ENCODE measurements around the gene RAB10. TPM values are rescaled to one million over a fixed set of nuclear protein-coding genes. Genes with fewer than 3 reads are reported as not detected.
"Not testable (repeated sequence)": the region's sequence is repeated elsewhere in the genome, so short reads cannot be mapped to it uniquely, and the experiment has no call there.

The RAB10 gene
- total and polyA plus RNA-seq, 4 donors, result 37.6 to 149 (median 85.2) TPM

- ATAC-seq (ENCODE audit: insufficient read depth, low FRiP score), result no peak
- TF ChIP-seq CTCF (IDR thresholded peaks at IDR 0.05; ENCODE audit: control extremely low read depth, extremely low read depth), result no peak
- peaks cover 0 to 3% (median 0%) of the 10 kb centered on the region in 4 donors for H3K9me3 ChIP-seq (ENCODE audit: control insufficient read depth in 4 of 4, insufficient read depth in 3 of 4, low read length in 3 of 4)
- H3K4me1 ChIP-seq (ENCODE audit: control insufficient read depth in 5 of 5, insufficient read depth in 5 of 5, low read length in 5 of 5), result no peaks in the 10 kb centered on the region
- H3K9ac ChIP-seq (ENCODE audit: insufficient read depth in 1 of 2, low read length in 2 of 2), result no peak overlapping the region
- no peak for DNase-seq
- H3K27me3 ChIP-seq (ENCODE audit: control insufficient read depth in 3 of 3, insufficient read depth in 3 of 3, low read length in 2 of 3), result no peaks in the 10 kb centered on the region
- H3K27ac ChIP-seq (ENCODE audit: low read depth in 1 of 2, low read length in 1 of 2), result no peak overlapping the region
- no peak overlapping the region for H3K4me3 ChIP-seq
- no peaks in the 10 kb centered on the region for H3K36me3 ChIP-seq (ENCODE audit: control insufficient read depth in 4 of 4, insufficient read depth in 4 of 4, low read length in 4 of 4)
These were observed 8.4 kb upstream of the RAB10 start for GRCh38 chr2:26025509-26025908.

DNA sequence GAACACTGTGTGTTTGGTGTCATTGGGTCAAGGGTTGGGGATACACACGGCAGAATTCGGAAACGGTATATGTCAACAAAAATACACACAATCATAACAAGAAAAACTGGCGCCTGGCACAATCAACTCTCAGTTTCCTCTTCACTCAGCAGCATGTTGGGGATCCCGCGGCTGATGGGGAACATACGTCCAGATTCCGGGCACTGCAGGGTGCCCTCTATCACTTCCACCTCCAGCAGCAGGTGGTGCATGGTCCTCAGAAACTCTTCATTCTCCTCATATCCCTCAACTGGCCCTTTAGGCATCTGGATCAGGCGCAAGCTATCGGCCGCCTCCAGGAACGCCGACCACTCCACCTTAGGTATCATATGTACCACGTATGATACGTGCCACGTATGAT lies 5.8 kb upstream of the RAB10 start:
- ATAC-seq (ENCODE audit: insufficient read depth, low FRiP score); H3K4me1 ChIP-seq (ENCODE audit: control insufficient read depth in 5 of 5, insufficient read depth in 5 of 5, low read length in 5 of 5); H3K9me3 ChIP-seq (ENCODE audit: control insufficient read depth in 4 of 4, insufficient read depth in 3 of 4, low read length in 3 of 4); H3K27me3 ChIP-seq (ENCODE audit: control insufficient read depth in 3 of 3, insufficient read depth in 3 of 3, low read length in 2 of 3); H3K4me3 ChIP-seq; H3K27ac ChIP-seq (ENCODE audit: low read depth in 1 of 2, low read length in 1 of 2); H3K36me3 ChIP-seq (ENCODE audit: control insufficient read depth in 4 of 4, insufficient read depth in 4 of 4, low read length in 4 of 4); H3K9ac ChIP-seq (ENCODE audit: insufficient read depth in 1 of 2, low read length in 2 of 2); DNase-seq: not testable (repeated sequence)
- 88 to 94% methylated on average over 16 of the region's 16 CpGs for WGBS, 2 donors

DNA sequence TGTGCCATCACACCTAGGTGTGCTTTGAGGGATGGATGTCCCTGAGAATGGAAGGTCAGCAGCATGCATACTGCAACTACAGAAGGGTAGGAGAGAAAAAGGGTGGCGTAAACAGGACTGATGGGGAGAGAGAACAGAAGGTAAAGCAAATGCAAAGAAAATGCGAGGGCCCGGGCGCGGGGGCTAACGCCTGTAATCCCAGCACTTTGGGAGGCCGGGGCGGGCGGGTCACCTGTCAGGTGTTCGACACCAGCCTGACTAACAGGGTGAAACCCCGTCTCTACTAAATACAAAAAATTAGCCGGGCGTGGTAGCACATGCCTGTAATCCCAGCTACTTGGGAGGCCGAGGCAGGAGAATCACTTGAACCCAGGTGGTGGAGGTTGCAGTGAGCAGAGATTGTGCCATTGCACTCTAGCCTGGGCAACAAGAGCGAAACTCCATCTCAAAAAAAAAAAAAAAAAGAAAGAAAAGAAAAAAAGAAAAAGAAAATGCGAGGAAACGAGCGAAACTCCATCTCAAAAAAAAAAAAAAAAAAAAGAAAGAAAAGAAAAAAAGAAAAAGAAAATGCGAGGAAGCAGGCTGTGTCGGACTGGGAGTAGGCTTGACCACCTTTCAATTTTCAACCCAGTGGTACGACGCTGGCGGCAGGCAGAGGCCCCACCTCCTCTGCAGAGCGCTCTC lies 1.2 kb upstream of the RAB10 start:
- Histone ChIP-seq H3K27ac (ENCODE audit: low read depth in 1 of 2, low read length in 1 of 2) (peak overlapping the region; percentile 89 to 98), H3K9ac (ENCODE audit: insufficient read depth in 1 of 2, low read length in 2 of 2) (peak overlapping the region; percentile 76 to 84), H3K4me1 (ENCODE audit: control insufficient read depth in 5 of 5, insufficient read depth in 5 of 5, low read length in 5 of 5) (peaks cover 0 to 15% (median 6%) of the 10 kb centered on the region in 5 donors), H3K4me3 (peak overlapping the region; percentile 79)
- not testable (repeated sequence) for H3K27me3 ChIP-seq (ENCODE audit: control insufficient read depth in 3 of 3, insufficient read depth in 3 of 3, low read length in 2 of 3); H3K9me3 ChIP-seq (ENCODE audit: control insufficient read depth in 4 of 4, insufficient read depth in 3 of 4, low read length in 3 of 4); DNase-seq; H3K36me3 ChIP-seq (ENCODE audit: control insufficient read depth in 4 of 4, insufficient read depth in 4 of 4, low read length in 4 of 4); ATAC-seq (ENCODE audit: insufficient read depth, low FRiP score)
- WGBS, 2 donors, result 36 to 39% methylated on average over 24 of the region's 24 CpGs

- H3K4me3 ChIP-seq, result peak overlapping the region; percentile 79
- no peaks in the 10 kb centered on the region for H3K9me3 ChIP-seq (ENCODE audit: control insufficient read depth in 4 of 4, insufficient read depth in 3 of 4, low read length in 3 of 4)
- peaks cover 0 to 4% (median 0%) of the 10 kb centered on the region in 4 donors for H3K36me3 ChIP-seq (ENCODE audit: control insufficient read depth in 4 of 4, insufficient read depth in 4 of 4, low read length in 4 of 4)
- peak in 2 of 3 donors; percentile 85 to 89 for DNase-seq
- TF ChIP-seq CTCF (IDR thresholded peaks at IDR 0.05; ENCODE audit: control extremely low read depth, extremely low read depth), result no peak
- H3K27me3 ChIP-seq (ENCODE audit: control insufficient read depth in 3 of 3, insufficient read depth in 3 of 3, low read length in 2 of 3), result no peaks in the 10 kb centered on the region
- H3K27ac ChIP-seq (ENCODE audit: low read depth in 1 of 2, low read length in 1 of 2), result peak overlapping the region; percentile 89 to 98
- peak overlapping the region; percentile 76 to 84 for H3K9ac ChIP-seq (ENCODE audit: insufficient read depth in 1 of 2, low read length in 2 of 2)
- ATAC-seq (ENCODE audit: insufficient read depth, low FRiP score), result peak; percentile 28
- peaks cover 0 to 15% (median 6%) of the 10 kb centered on the region in 5 donors for H3K4me1 ChIP-seq (ENCODE audit: control insufficient read depth in 5 of 5, insufficient read depth in 5 of 5, low read length in 5 of 5)
- 0 to 1% methylated on average over 33 to 38 of the region's 38 CpGs for WGBS, 2 donors
These were observed 540 bp upstream of the RAB10 start for GRCh38 chr2:26033270-26033817.
